Body of pancreas (tissue), 4 donors: ENCODE results near the gene BEND3.

Experiments used
- CTCF ChIP-seq, 7 experiments: fragments of 450-650 bp in 4 of 7; fragments of 200-600 bp in 3 of 7; sonication (generic) in 3 of 7; IDR thresholded peaks; one replicate each; pipeline ENCODE4 v1.5.1; 2016 to 2019; ENCODE audit warnings: antibody characterized with exemption in 7 of 7
- POLR2A ChIP-seq, 3 donors: fragments of 450-650 bp; IDR thresholded peaks; one replicate each; pipeline ENCODE4 v1.6.1; 2016; ENCODE audit warnings: antibody characterized with exemption in 3 of 3, mild to moderate bottlenecking in 2 of 3

- no peak for TF ChIP-seq POLR2A (IDR thresholded peaks at IDR 0.05)
- no peak for TF ChIP-seq CTCF (IDR thresholded peaks at IDR 0.05)
Measured at GRCh38 chr6:107056796-107057195, 58.5 kb downstream of the BEND3 start.
